Measurements from ENCODE around the gene DEFB131A. TPM values are rescaled to one million over a fixed set of nuclear protein-coding genes. Genes with fewer than 3 reads are reported as not detected.
"Not testable (repeated sequence)": the region's sequence is repeated elsewhere in the genome, so short reads cannot be mapped to it uniquely, and the experiment has no call there.

DEFB131A gene
- total RNA-seq, 1 donor from 2014 or later, result not detected

GRCh38 chr4:9454284-9454683 is 10.1 kb downstream of the DEFB131A start:
- not testable (repeated sequence) for H3K36me3 Mint-ChIP-seq (ENCODE audit: low read depth, unreplicated experiment); DNase-seq (ENCODE audit: low spot score); H3K27ac Mint-ChIP-seq (ENCODE audit: unreplicated experiment); H3K9me3 Mint-ChIP-seq (ENCODE audit: unreplicated experiment); H3K4me3 Mint-ChIP-seq (ENCODE audit: unreplicated experiment); H3K27me3 Mint-ChIP-seq (ENCODE audit: unreplicated experiment); H3K4me1 Mint-ChIP-seq (ENCODE audit: unreplicated experiment)

GRCh38 chr4:9455046-9455445 is 10.8 kb downstream of the DEFB131A start:
- not testable (repeated sequence) for H3K4me3 Mint-ChIP-seq (ENCODE audit: unreplicated experiment); H3K27ac Mint-ChIP-seq (ENCODE audit: unreplicated experiment); DNase-seq (ENCODE audit: low spot score); H3K4me1 Mint-ChIP-seq (ENCODE audit: unreplicated experiment); H3K36me3 Mint-ChIP-seq (ENCODE audit: low read depth, unreplicated experiment); H3K27me3 Mint-ChIP-seq (ENCODE audit: unreplicated experiment); H3K9me3 Mint-ChIP-seq (ENCODE audit: unreplicated experiment)

- H3K36me3 Mint-ChIP-seq (ENCODE audit: low read depth, unreplicated experiment); H3K27me3 Mint-ChIP-seq (ENCODE audit: unreplicated experiment); H3K9me3 Mint-ChIP-seq (ENCODE audit: unreplicated experiment); DNase-seq (ENCODE audit: low spot score); H3K27ac Mint-ChIP-seq (ENCODE audit: unreplicated experiment); H3K4me3 Mint-ChIP-seq (ENCODE audit: unreplicated experiment); H3K4me1 Mint-ChIP-seq (ENCODE audit: unreplicated experiment): not testable (repeated sequence)
Measured at GRCh38 chr4:9479466-9479865, 35.3 kb downstream of the DEFB131A start.

- not testable (repeated sequence) for H3K27ac Mint-ChIP-seq (ENCODE audit: unreplicated experiment); H3K9me3 Mint-ChIP-seq (ENCODE audit: unreplicated experiment); DNase-seq (ENCODE audit: low spot score); H3K27me3 Mint-ChIP-seq (ENCODE audit: unreplicated experiment); H3K4me1 Mint-ChIP-seq (ENCODE audit: unreplicated experiment); H3K4me3 Mint-ChIP-seq (ENCODE audit: unreplicated experiment); H3K36me3 Mint-ChIP-seq (ENCODE audit: low read depth, unreplicated experiment)
Measured at GRCh38 chr4:9480066-9480465, 35.9 kb downstream of the DEFB131A start.

GRCh38 chr4:9482871-9483270 is 38.7 kb downstream of the DEFB131A start:
- H3K27me3 Mint-ChIP-seq (ENCODE audit: unreplicated experiment); H3K36me3 Mint-ChIP-seq (ENCODE audit: low read depth, unreplicated experiment); H3K27ac Mint-ChIP-seq (ENCODE audit: unreplicated experiment); DNase-seq (ENCODE audit: low spot score); H3K9me3 Mint-ChIP-seq (ENCODE audit: unreplicated experiment); H3K4me1 Mint-ChIP-seq (ENCODE audit: unreplicated experiment); H3K4me3 Mint-ChIP-seq (ENCODE audit: unreplicated experiment): not testable (repeated sequence)

- H3K36me3 Mint-ChIP-seq (ENCODE audit: low read depth, unreplicated experiment); H3K4me3 Mint-ChIP-seq (ENCODE audit: unreplicated experiment); H3K27me3 Mint-ChIP-seq (ENCODE audit: unreplicated experiment); H3K9me3 Mint-ChIP-seq (ENCODE audit: unreplicated experiment); H3K4me1 Mint-ChIP-seq (ENCODE audit: unreplicated experiment); H3K27ac Mint-ChIP-seq (ENCODE audit: unreplicated experiment); DNase-seq (ENCODE audit: low spot score): not testable (repeated sequence)
Measured at GRCh38 chr4:9483682-9484081, 39.5 kb downstream of the DEFB131A start.

- H3K27me3 Mint-ChIP-seq (ENCODE audit: unreplicated experiment); DNase-seq (ENCODE audit: low spot score); H3K27ac Mint-ChIP-seq (ENCODE audit: unreplicated experiment); H3K9me3 Mint-ChIP-seq (ENCODE audit: unreplicated experiment); H3K4me3 Mint-ChIP-seq (ENCODE audit: unreplicated experiment); H3K4me1 Mint-ChIP-seq (ENCODE audit: unreplicated experiment); H3K36me3 Mint-ChIP-seq (ENCODE audit: low read depth, unreplicated experiment): not testable (repeated sequence)
Measured at GRCh38 chr4:9486880-9487279, 42.7 kb downstream of the DEFB131A start.

GRCh38 chr4:9488796-9489195 is 44.6 kb downstream of the DEFB131A start:
- H3K36me3 Mint-ChIP-seq (ENCODE audit: low read depth, unreplicated experiment); H3K27ac Mint-ChIP-seq (ENCODE audit: unreplicated experiment); H3K27me3 Mint-ChIP-seq (ENCODE audit: unreplicated experiment); DNase-seq (ENCODE audit: low spot score); H3K4me3 Mint-ChIP-seq (ENCODE audit: unreplicated experiment); H3K9me3 Mint-ChIP-seq (ENCODE audit: unreplicated experiment); H3K4me1 Mint-ChIP-seq (ENCODE audit: unreplicated experiment): not testable (repeated sequence)

- H3K27ac Mint-ChIP-seq (ENCODE audit: unreplicated experiment); H3K27me3 Mint-ChIP-seq (ENCODE audit: unreplicated experiment); H3K9me3 Mint-ChIP-seq (ENCODE audit: unreplicated experiment); DNase-seq (ENCODE audit: low spot score); H3K36me3 Mint-ChIP-seq (ENCODE audit: low read depth, unreplicated experiment); H3K4me1 Mint-ChIP-seq (ENCODE audit: unreplicated experiment); H3K4me3 Mint-ChIP-seq (ENCODE audit: unreplicated experiment): not testable (repeated sequence)
Measured at GRCh38 chr4:9490496-9490895, 46.3 kb downstream of the DEFB131A start.

- not testable (repeated sequence) for DNase-seq (ENCODE audit: low spot score); H3K36me3 Mint-ChIP-seq (ENCODE audit: low read depth, unreplicated experiment); H3K27me3 Mint-ChIP-seq (ENCODE audit: unreplicated experiment); H3K9me3 Mint-ChIP-seq (ENCODE audit: unreplicated experiment); H3K4me3 Mint-ChIP-seq (ENCODE audit: unreplicated experiment); H3K27ac Mint-ChIP-seq (ENCODE audit: unreplicated experiment); H3K4me1 Mint-ChIP-seq (ENCODE audit: unreplicated experiment)
Measured at GRCh38 chr4:9490986-9491385, 46.8 kb downstream of the DEFB131A start.

GRCh38 chr4:9493589-9493988 is 49.4 kb downstream of the DEFB131A start:
- not testable (repeated sequence) for H3K27me3 Mint-ChIP-seq (ENCODE audit: unreplicated experiment); H3K27ac Mint-ChIP-seq (ENCODE audit: unreplicated experiment); H3K4me3 Mint-ChIP-seq (ENCODE audit: unreplicated experiment)

GRCh38 chr4:9494256-9495035 is 50.2 kb downstream of the DEFB131A start:
- H3K27me3 Mint-ChIP-seq (ENCODE audit: unreplicated experiment); H3K4me1 Mint-ChIP-seq (ENCODE audit: unreplicated experiment); H3K9me3 Mint-ChIP-seq (ENCODE audit: unreplicated experiment); H3K27ac Mint-ChIP-seq (ENCODE audit: unreplicated experiment); H3K4me3 Mint-ChIP-seq (ENCODE audit: unreplicated experiment); H3K36me3 Mint-ChIP-seq (ENCODE audit: low read depth, unreplicated experiment); DNase-seq (ENCODE audit: low spot score): not testable (repeated sequence)

More at GRCh38 chr4:9493589-9493988, 49.4 kb downstream of the DEFB131A start:
- H3K36me3 Mint-ChIP-seq (ENCODE audit: low read depth, unreplicated experiment); H3K4me1 Mint-ChIP-seq (ENCODE audit: unreplicated experiment); DNase-seq (ENCODE audit: low spot score); H3K9me3 Mint-ChIP-seq (ENCODE audit: unreplicated experiment): not testable (repeated sequence)

Data from endothelial cell (in vitro differentiated cells).